Measurements from ENCODE around the gene PANK3.
"Not testable (repeated sequence)": the region's sequence is repeated elsewhere in the genome, so short reads cannot be mapped to it uniquely, and the experiment has no call there.

Gene PANK3

DNA sequence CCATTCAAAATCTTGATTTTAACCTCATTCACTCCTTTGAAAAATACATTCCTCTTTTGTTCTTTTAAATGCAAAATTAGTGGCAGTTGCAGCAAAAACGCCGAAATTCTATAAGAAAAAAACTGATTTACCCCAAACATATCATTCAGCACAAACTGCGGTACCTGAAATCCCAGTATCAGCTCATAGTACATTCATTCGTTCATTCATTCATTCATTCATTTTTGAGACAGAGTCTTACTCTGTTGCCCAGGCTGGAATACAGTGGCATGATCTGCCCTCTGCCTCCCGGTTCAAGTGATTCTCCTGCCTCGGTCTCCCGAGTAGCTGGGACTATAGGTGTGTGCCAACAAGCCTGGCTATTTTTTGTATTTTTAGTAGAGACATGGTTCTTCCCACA is 29.6 kb downstream of the PANK3 start:
- no peak for DNase-seq

- no peak for DNase-seq
These were observed 42.0 kb downstream of the PANK3 start for GRCh38 chr5:168537176-168537575.

- not testable (repeated sequence) for DNase-seq
These were observed 44.8 kb downstream of the PANK3 start for GRCh38 chr5:168534351-168534750.

- peak in 1 of 3 experiments; percentile 8 for DNase-seq
These were observed 46.9 kb downstream of the PANK3 start for GRCh38 chr5:168531987-168532864.

- DNase-seq = no peak
These were observed 48.0 kb downstream of the PANK3 start for GRCh38 chr5:168531191-168531590.

DNA sequence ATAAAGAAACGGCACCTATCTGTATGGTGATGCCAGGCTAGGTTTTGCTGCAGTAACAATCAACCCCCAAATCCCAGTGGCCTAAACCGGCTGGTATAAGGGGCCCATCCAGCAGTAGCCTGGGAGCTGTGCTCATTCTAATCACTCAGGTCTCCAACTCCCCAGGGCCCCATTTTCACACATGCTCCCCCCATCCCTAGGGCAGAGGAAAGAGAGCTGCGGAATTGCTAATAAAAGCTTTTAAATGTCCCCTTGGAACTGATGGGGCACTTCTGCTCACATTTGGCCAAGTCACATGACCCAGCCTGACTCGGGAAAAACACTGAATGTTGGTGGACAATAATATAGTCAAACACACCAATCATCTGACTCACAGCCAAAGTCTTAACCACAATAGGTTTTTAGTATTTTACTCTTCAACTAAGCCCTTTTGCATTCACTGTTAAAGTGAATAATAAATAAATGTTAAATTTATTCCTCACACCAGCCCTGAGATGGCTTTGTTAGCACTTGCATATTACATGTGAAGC is 48.5 kb downstream of the PANK3 start:
- no peak for DNase-seq

GRCh38 chr5:168529374-168530234 is 49.6 kb downstream of the PANK3 start:
- peak in 2 of 3 experiments; percentile 22 to 24 for DNase-seq

DNA sequence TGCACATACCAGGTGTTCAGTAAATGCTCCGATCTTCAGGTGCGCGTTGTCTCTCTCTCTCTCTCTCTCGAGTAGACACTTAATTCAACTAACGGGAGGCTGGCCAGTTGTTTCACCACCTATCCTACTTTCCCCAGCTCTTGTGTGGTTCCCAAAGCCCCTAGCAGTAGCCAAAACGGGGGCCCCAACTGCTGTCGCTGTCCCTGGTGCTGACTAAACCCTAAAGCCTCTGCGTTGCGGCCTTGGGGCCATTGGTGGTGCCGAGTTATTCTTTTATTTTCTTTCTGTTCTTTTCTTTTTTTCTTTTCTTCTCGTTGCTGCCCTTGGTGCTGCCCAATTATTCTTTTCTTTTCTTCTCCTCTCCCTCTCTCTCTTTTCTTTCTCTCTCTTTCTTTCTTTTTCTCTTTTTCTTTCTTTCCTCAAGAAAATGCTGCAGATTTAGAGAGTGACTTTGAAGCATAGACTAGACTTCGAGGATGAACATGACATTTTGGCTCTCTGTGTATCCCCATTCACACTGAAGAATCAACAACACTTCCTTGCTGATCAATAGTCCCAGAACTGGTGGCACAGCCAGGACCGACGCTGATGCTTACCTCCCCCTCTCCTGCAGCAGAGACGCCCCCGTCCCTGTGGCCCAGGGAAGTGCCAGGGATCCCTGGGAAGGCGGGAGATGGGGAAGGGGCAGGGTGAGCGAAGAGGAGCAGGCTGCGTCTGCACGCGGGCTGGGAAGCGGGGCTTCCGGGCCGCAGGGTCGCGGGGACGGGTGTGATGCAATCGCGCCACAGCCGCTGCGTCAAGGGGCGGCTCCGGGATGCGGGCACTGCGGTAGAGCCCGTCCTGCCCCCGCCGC is 50.4 kb downstream of the PANK3 start, which contains the start of gene FBLL1:
FBLL1 (plus strand) TSS at position 785 of the 853 bp plus-strand sequence. CDS start 200 bp downstream, outside the sequence.
- DNase-seq = peak in 2 of 3 experiments; percentile 56 to 68

- DNase-seq = no peak
These were observed 51.3 kb downstream of the PANK3 start for GRCh38 chr5:168527756-168528295.

- no peak for DNase-seq
These were observed 53.3 kb downstream of the PANK3 start for GRCh38 chr5:168525856-168526255.

DNA sequence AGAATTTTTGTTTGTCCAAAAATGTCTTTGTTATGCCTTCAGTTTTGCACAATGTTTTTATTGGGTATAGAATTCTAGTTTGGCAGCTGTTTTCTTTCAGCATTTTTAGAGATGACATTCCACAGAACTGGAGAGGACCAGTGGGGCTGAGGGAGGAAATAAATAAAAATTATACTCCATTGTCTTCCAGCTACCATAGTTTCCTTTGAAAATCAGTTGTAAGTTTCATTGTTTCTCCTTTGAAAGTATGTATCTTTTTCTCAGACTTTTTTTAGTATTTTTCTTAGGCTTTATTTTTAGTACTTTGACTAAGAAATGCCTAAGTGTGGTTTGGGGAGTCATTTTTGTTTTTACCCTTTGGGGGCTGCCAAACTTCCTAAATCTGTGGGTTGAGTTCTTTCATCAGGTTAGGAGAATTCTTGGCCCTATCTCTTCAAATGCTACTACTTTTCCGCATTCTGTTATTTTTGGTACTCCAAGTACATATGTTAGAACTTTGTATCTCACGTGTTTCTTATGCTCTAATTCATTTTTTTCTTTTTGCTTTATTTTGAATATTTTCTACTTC is 65.2 kb downstream of the PANK3 start:
- no peak for DNase-seq

- no peak for DNase-seq
These were observed 76.5 kb downstream of the PANK3 start for GRCh38 chr5:168502563-168503237.
